ENCODE measurements around the gene RARB.
A peak's percentile ranks its signal among the peaks of the same experiment; 100 is the strongest.

The RARB gene

GRCh38 chr3:25593001-25593400, 164.9 kb downstream of the RARB start:
- Histone ChIP-seq H3K4me1 (ENCODE audit: control insufficient read depth, insufficient read depth, low read length) (peaks cover 15% of the 10 kb centered on the region), H3K9ac (ENCODE audit: low read length in 2 of 2) (no peak overlapping the region), H3K27me3 (ENCODE audit: control insufficient read depth in 1 of 2, insufficient read depth in 2 of 2, low read length in 2 of 2) (no peaks in the 10 kb centered on the region), H3K27ac (ENCODE audit: low read length) (peak overlapping the region; percentile 25), H3K9me3 (ENCODE audit: control insufficient read depth in 2 of 2, low read length in 2 of 2) (no peaks in the 10 kb centered on the region), H3K4me3 (ENCODE audit: low read length in 2 of 2) (no peak overlapping the region), H3K36me3 (ENCODE audit: control insufficient read depth in 2 of 2, insufficient read depth in 2 of 2, low read length in 2 of 2) (peaks cover 2 to 6% of the 10 kb centered on the region in 2 donors)

- H3K9me3 ChIP-seq (ENCODE audit: control insufficient read depth in 2 of 2, low read length in 2 of 2), result no peaks in the 10 kb centered on the region
- H3K27ac ChIP-seq (ENCODE audit: low read length), result no peak overlapping the region
- H3K27me3 ChIP-seq (ENCODE audit: control insufficient read depth in 1 of 2, insufficient read depth in 2 of 2, low read length in 2 of 2), result no peaks in the 10 kb centered on the region
- peaks cover 2 to 8% of the 10 kb centered on the region in 2 donors for H3K36me3 ChIP-seq (ENCODE audit: control insufficient read depth in 2 of 2, insufficient read depth in 2 of 2, low read length in 2 of 2)
- H3K4me1 ChIP-seq (ENCODE audit: control insufficient read depth, insufficient read depth, low read length), result peaks cover 15% of the 10 kb centered on the region
- H3K4me3 ChIP-seq (ENCODE audit: low read length in 2 of 2), result no peak overlapping the region
- H3K9ac ChIP-seq (ENCODE audit: low read length in 2 of 2), result no peak overlapping the region
Measured at GRCh38 chr3:25594007-25594502, 166.0 kb downstream of the RARB start.

GRCh38 chr3:25597535-25598101, 169.6 kb downstream of the RARB start:
- Histone ChIP-seq H3K9me3 (ENCODE audit: control insufficient read depth in 2 of 2, low read length in 2 of 2) (no peaks in the 10 kb centered on the region), H3K4me1 (ENCODE audit: control insufficient read depth, insufficient read depth, low read length) (peaks cover 11% of the 10 kb centered on the region), H3K27me3 (ENCODE audit: control insufficient read depth in 1 of 2, insufficient read depth in 2 of 2, low read length in 2 of 2) (no peaks in the 10 kb centered on the region), H3K27ac (ENCODE audit: low read length) (no peak overlapping the region), H3K4me3 (ENCODE audit: low read length in 2 of 2) (no peak overlapping the region), H3K36me3 (ENCODE audit: control insufficient read depth in 2 of 2, insufficient read depth in 2 of 2, low read length in 2 of 2) (peaks cover 11 to 16% of the 10 kb centered on the region in 2 donors), H3K9ac (ENCODE audit: low read length in 2 of 2) (no peak overlapping the region)

GRCh38 chr3:25603703-25604102, 175.6 kb downstream of the RARB start:
- peaks cover 10 to 23% of the 10 kb centered on the region in 2 donors for H3K36me3 ChIP-seq (ENCODE audit: control insufficient read depth in 2 of 2, insufficient read depth in 2 of 2, low read length in 2 of 2)
- H3K9ac ChIP-seq (ENCODE audit: low read length in 2 of 2), result no peak overlapping the region
- H3K4me3 ChIP-seq (ENCODE audit: low read length in 2 of 2), result no peak overlapping the region
- no peaks in the 10 kb centered on the region for H3K4me1 ChIP-seq (ENCODE audit: control insufficient read depth, insufficient read depth, low read length)
- no peaks in the 10 kb centered on the region for H3K9me3 ChIP-seq (ENCODE audit: control insufficient read depth in 2 of 2, low read length in 2 of 2)
- no peaks in the 10 kb centered on the region for H3K27me3 ChIP-seq (ENCODE audit: control insufficient read depth in 1 of 2, insufficient read depth in 2 of 2, low read length in 2 of 2)
- H3K27ac ChIP-seq (ENCODE audit: low read length), result no peak overlapping the region

GRCh38 chr3:25604107-25604805, 176.2 kb downstream of the RARB start:
- Histone ChIP-seq H3K9ac (ENCODE audit: low read length in 2 of 2) (no peak overlapping the region), H3K9me3 (ENCODE audit: control insufficient read depth in 2 of 2, low read length in 2 of 2) (no peaks in the 10 kb centered on the region), H3K4me3 (ENCODE audit: low read length in 2 of 2) (no peak overlapping the region), H3K4me1 (ENCODE audit: control insufficient read depth, insufficient read depth, low read length) (no peaks in the 10 kb centered on the region), H3K36me3 (ENCODE audit: control insufficient read depth in 2 of 2, insufficient read depth in 2 of 2, low read length in 2 of 2) (peaks cover 12 to 23% of the 10 kb centered on the region in 2 donors), H3K27me3 (ENCODE audit: control insufficient read depth in 1 of 2, insufficient read depth in 2 of 2, low read length in 2 of 2) (no peaks in the 10 kb centered on the region), H3K27ac (ENCODE audit: low read length) (no peak overlapping the region)

- Histone ChIP-seq H3K27ac (ENCODE audit: low read length) (no peak overlapping the region), H3K9me3 (ENCODE audit: control insufficient read depth in 2 of 2, low read length in 2 of 2) (no peaks in the 10 kb centered on the region), H3K9ac (ENCODE audit: low read length in 2 of 2) (no peak overlapping the region), H3K4me1 (ENCODE audit: control insufficient read depth, insufficient read depth, low read length) (no peaks in the 10 kb centered on the region), H3K36me3 (ENCODE audit: control insufficient read depth in 2 of 2, insufficient read depth in 2 of 2, low read length in 2 of 2) (peaks cover 28 to 35% of the 10 kb centered on the region in 2 donors), H3K4me3 (ENCODE audit: low read length in 2 of 2) (no peak overlapping the region), H3K27me3 (ENCODE audit: control insufficient read depth in 1 of 2, insufficient read depth in 2 of 2, low read length in 2 of 2) (no peaks in the 10 kb centered on the region)
Measured at GRCh38 chr3:25610167-25610566, 182.1 kb downstream of the RARB start.

- Histone ChIP-seq H3K36me3 (ENCODE audit: control insufficient read depth in 2 of 2, insufficient read depth in 2 of 2, low read length in 2 of 2) (peaks cover 26 to 35% of the 10 kb centered on the region in 2 donors), H3K4me1 (ENCODE audit: control insufficient read depth, insufficient read depth, low read length) (no peaks in the 10 kb centered on the region), H3K4me3 (ENCODE audit: low read length in 2 of 2) (no peak overlapping the region), H3K27ac (ENCODE audit: low read length) (no peak overlapping the region), H3K9ac (ENCODE audit: low read length in 2 of 2) (no peak overlapping the region), H3K9me3 (ENCODE audit: control insufficient read depth in 2 of 2, low read length in 2 of 2) (no peaks in the 10 kb centered on the region), H3K27me3 (ENCODE audit: control insufficient read depth in 1 of 2, insufficient read depth in 2 of 2, low read length in 2 of 2) (no peaks in the 10 kb centered on the region)
Measured at GRCh38 chr3:25610779-25611178, 182.7 kb downstream of the RARB start.

GRCh38 chr3:25611193-25611592, 183.1 kb downstream of the RARB start:
- Histone ChIP-seq H3K4me3 (ENCODE audit: low read length in 2 of 2) (no peak overlapping the region), H3K9ac (ENCODE audit: low read length in 2 of 2) (no peak overlapping the region), H3K4me1 (ENCODE audit: control insufficient read depth, insufficient read depth, low read length) (no peaks in the 10 kb centered on the region), H3K9me3 (ENCODE audit: control insufficient read depth in 2 of 2, low read length in 2 of 2) (no peaks in the 10 kb centered on the region), H3K27ac (ENCODE audit: low read length) (no peak overlapping the region), H3K27me3 (ENCODE audit: control insufficient read depth in 1 of 2, insufficient read depth in 2 of 2, low read length in 2 of 2) (no peaks in the 10 kb centered on the region), H3K36me3 (ENCODE audit: control insufficient read depth in 2 of 2, insufficient read depth in 2 of 2, low read length in 2 of 2) (peaks cover 26 to 35% of the 10 kb centered on the region in 2 donors)

- H3K9me3 ChIP-seq (ENCODE audit: control insufficient read depth in 2 of 2, low read length in 2 of 2), result no peaks in the 10 kb centered on the region
- no peaks in the 10 kb centered on the region for H3K27me3 ChIP-seq (ENCODE audit: control insufficient read depth in 1 of 2, insufficient read depth in 2 of 2, low read length in 2 of 2)
- H3K4me3 ChIP-seq (ENCODE audit: low read length in 2 of 2), result no peak overlapping the region
- H3K36me3 ChIP-seq (ENCODE audit: control insufficient read depth in 2 of 2, insufficient read depth in 2 of 2, low read length in 2 of 2), result peaks cover 15 to 22% of the 10 kb centered on the region in 2 donors
- no peak overlapping the region for H3K9ac ChIP-seq (ENCODE audit: low read length in 2 of 2)
- no peak overlapping the region for H3K27ac ChIP-seq (ENCODE audit: low read length)
- H3K4me1 ChIP-seq (ENCODE audit: control insufficient read depth, insufficient read depth, low read length), result no peaks in the 10 kb centered on the region
Measured at GRCh38 chr3:25618028-25618427, 190.0 kb downstream of the RARB start.

- no peak overlapping the region for H3K4me3 ChIP-seq (ENCODE audit: low read length in 2 of 2)
- H3K9ac ChIP-seq (ENCODE audit: low read length in 2 of 2), result no peak overlapping the region
- H3K4me1 ChIP-seq (ENCODE audit: control insufficient read depth, insufficient read depth, low read length), result no peaks in the 10 kb centered on the region
- no peaks in the 10 kb centered on the region for H3K27me3 ChIP-seq (ENCODE audit: control insufficient read depth in 1 of 2, insufficient read depth in 2 of 2, low read length in 2 of 2)
- H3K9me3 ChIP-seq (ENCODE audit: control insufficient read depth in 2 of 2, low read length in 2 of 2), result no peaks in the 10 kb centered on the region
- no peak overlapping the region for H3K27ac ChIP-seq (ENCODE audit: low read length)
- peaks cover 12 to 25% of the 10 kb centered on the region in 2 donors for H3K36me3 ChIP-seq (ENCODE audit: control insufficient read depth in 2 of 2, insufficient read depth in 2 of 2, low read length in 2 of 2)
Measured at GRCh38 chr3:25619382-25619781, 191.3 kb downstream of the RARB start.

GRCh38 chr3:25620493-25620892, 192.4 kb downstream of the RARB start:
- Histone ChIP-seq H3K9me3 (ENCODE audit: control insufficient read depth in 2 of 2, low read length in 2 of 2) (no peaks in the 10 kb centered on the region), H3K36me3 (ENCODE audit: control insufficient read depth in 2 of 2, insufficient read depth in 2 of 2, low read length in 2 of 2) (peaks cover 13 to 30% of the 10 kb centered on the region in 2 donors)

More at GRCh38 chr3:25620493-25620892, 192.4 kb downstream of the RARB start:
- no peaks in the 10 kb centered on the region for H3K27me3 ChIP-seq (ENCODE audit: control insufficient read depth in 1 of 2, insufficient read depth in 2 of 2, low read length in 2 of 2)
- H3K4me3 ChIP-seq (ENCODE audit: low read length in 2 of 2), result no peak overlapping the region
- H3K4me1 ChIP-seq (ENCODE audit: control insufficient read depth, insufficient read depth, low read length), result no peaks in the 10 kb centered on the region
- H3K27ac ChIP-seq (ENCODE audit: low read length), result no peak overlapping the region
- H3K9ac ChIP-seq (ENCODE audit: low read length in 2 of 2), result no peak overlapping the region

All from stomach smooth muscle (tissue), 2 donors.